CD4-positive, alpha-beta T cell (primary cell): ENCODE measurements around the gene SYT5. TPM values are rescaled to one million over a fixed set of nuclear protein-coding genes. Genes with fewer than 3 reads are reported as not detected.

Experiments
- ATAC-seq: fragments of 200-7000 bp; cut with Tn5 transposase; one replicate; pipeline ENCODE4 v1.10.0; 2022; ENCODE audit warnings: mild to moderate bottlenecking; ENCODE audit not compliant: poor library complexity
- CTCF ChIA-PET: fragments of 350-600 bp; sonication (Branson Sonifier 250); formaldehyde crosslinking; loops from one replicate; lab custom pipeline; 2021; ENCODE audit warnings: antibody characterized with exemption, inconsistent platforms; lab: Charles Lee
- POLR2A ChIA-PET: fragments of 350-600 bp; sonication (Branson Sonifier 250); formaldehyde crosslinking; loops from one replicate; lab custom pipeline; 2021; ENCODE audit warnings: antibody characterized with exemption, inconsistent platforms; lab: Charles Lee
- DNase-seq, 14 experiments: peaks; one replicate each; pipeline ENCODE4 v3.0.0-alpha.2; 2013 to 2020; ENCODE audit warnings: mixed read lengths in 2 of 14
- H3K27ac ChIP-seq, 2 donors: one replicate each; pipeline versions ENCODE4 v1.5.1 to v1.7.0; 2013; ENCODE audit warnings: low read length in 2 of 2, low read depth in 1 of 2, mild to moderate bottlenecking in 1 of 2
- H3K27me3 ChIP-seq, 2 experiments: 1 replicate in 1 of 2; 2 replicates in 1 of 2; pipeline versions ENCODE4 v1.6.1 to v1.7.0; 2013; ENCODE audit warnings: low read length in 2 of 2, control low read depth in 1 of 2, mild to moderate bottlenecking in 1 of 2, moderate library complexity in 1 of 2; ENCODE audit not compliant: insufficient read depth in 2 of 2, control insufficient read depth in 1 of 2
- H3K36me3 ChIP-seq: one replicate; pipeline ENCODE4 v1.6.1; 2013; ENCODE audit warnings: low read length, control low read depth; ENCODE audit not compliant: insufficient read depth
- H3K4me1 ChIP-seq: one replicate; pipeline ENCODE4 v1.6.1; 2013; ENCODE audit warnings: low read length, control low read depth; ENCODE audit not compliant: insufficient read depth
- H3K4me3 ChIP-seq: one replicate; pipeline ENCODE4 v1.5.1; 2013; ENCODE audit warnings: mild to moderate bottlenecking, low read length, moderate library complexity
- H3K9me3 ChIP-seq, 2 experiments: 1 replicate in 1 of 2; 2 replicates in 1 of 2; pipeline versions ENCODE4 v1.6.1 to v1.7.0; 2013; ENCODE audit warnings: low read length in 2 of 2, mild to moderate bottlenecking in 2 of 2, control low read depth in 1 of 2, moderate library complexity in 1 of 2; ENCODE audit not compliant: control insufficient read depth in 1 of 2, insufficient read depth in 1 of 2
- H3K27ac Mint-ChIP-seq: one replicate; pipeline ENCODE4 v1.8.0; 2020; ENCODE audit warnings: mixed read lengths
- H3K27me3 Mint-ChIP-seq: one replicate; pipeline ENCODE4 v1.8.0; 2021; ENCODE audit warnings: mixed read lengths
- H3K36me3 Mint-ChIP-seq: one replicate; pipeline ENCODE4 v1.8.0; 2021; ENCODE audit warnings: low read depth, mixed read lengths
- H3K4me1 Mint-ChIP-seq: one replicate; pipeline ENCODE4 v1.8.0; 2021; ENCODE audit warnings: low read depth, mixed read lengths
- H3K4me3 Mint-ChIP-seq: one replicate; pipeline ENCODE4 v1.8.0; 2020; ENCODE audit warnings: mild to moderate bottlenecking, mixed read lengths
- H3K9me3 Mint-ChIP-seq: one replicate; pipeline ENCODE4 v1.8.0; 2020; ENCODE audit warnings: mixed read lengths
- CTCF ChIP-seq: fragments of 200-600 bp; IDR thresholded peaks from one replicate; pipeline ENCODE4 v1.8.0; 2022; ENCODE audit warnings: antibody characterized with exemption, mild to moderate bottlenecking
- intact Hi-C, 2 experiments: fragments of 100-400 bp; cut with DNase I in 1 of 2; cut with micrococcal nuclease in 1 of 2; formaldehyde crosslinking; loops; one replicate each; pipeline versions ENCODE4 v1.15.1 to v1.9.0; 2023 to 2025; cut with DNase I, micrococcal nuclease
- total RNA-seq, 174 experiments: library from RNA in 2 of 174; stranded (reverse) in 2 of 174; gene quantifications; one replicate each; pipeline ENCODE4 v1.2.3 and lab custom pipeline; 2021 to 2026

Gene SYT5
- total RNA-seq, 2 experiments from 2014 or later: 0.41 to 0.56 TPM

GRCh38 chr19:55181740-55182139, 1.7 kb upstream of the SYT5 start:
- no peak for DNase-seq
- Histone ChIP-seq H3K9me3 (peaks cover 0 to 32% of the 10 kb centered on the region in 2 experiments), H3K36me3 (no peaks in the 10 kb centered on the region), H3K4me3 (no peak overlapping the region), H3K27me3 (peaks cover 52 to 54% of the 10 kb centered on the region in 2 experiments), H3K4me1 (peaks cover 27% of the 10 kb centered on the region), H3K27ac (no peak overlapping the region)
- ATAC-seq: no peak
- Mint-ChIP-seq H3K27ac (no peak overlapping the region), H3K4me1 (peaks cover 23% of the 10 kb centered on the region), H3K9me3 (no peaks in the 10 kb centered on the region), H3K36me3 (no peaks in the 10 kb centered on the region), H3K4me3 (no peak overlapping the region), H3K27me3 (peaks cover 68% of the 10 kb centered on the region)
- CTCF ChIA-PET: no interaction called here
- intact Hi-C loops: no loop called here
- POLR2A ChIA-PET: no interaction called here
- TF ChIP-seq CTCF: no peak

DNA sequence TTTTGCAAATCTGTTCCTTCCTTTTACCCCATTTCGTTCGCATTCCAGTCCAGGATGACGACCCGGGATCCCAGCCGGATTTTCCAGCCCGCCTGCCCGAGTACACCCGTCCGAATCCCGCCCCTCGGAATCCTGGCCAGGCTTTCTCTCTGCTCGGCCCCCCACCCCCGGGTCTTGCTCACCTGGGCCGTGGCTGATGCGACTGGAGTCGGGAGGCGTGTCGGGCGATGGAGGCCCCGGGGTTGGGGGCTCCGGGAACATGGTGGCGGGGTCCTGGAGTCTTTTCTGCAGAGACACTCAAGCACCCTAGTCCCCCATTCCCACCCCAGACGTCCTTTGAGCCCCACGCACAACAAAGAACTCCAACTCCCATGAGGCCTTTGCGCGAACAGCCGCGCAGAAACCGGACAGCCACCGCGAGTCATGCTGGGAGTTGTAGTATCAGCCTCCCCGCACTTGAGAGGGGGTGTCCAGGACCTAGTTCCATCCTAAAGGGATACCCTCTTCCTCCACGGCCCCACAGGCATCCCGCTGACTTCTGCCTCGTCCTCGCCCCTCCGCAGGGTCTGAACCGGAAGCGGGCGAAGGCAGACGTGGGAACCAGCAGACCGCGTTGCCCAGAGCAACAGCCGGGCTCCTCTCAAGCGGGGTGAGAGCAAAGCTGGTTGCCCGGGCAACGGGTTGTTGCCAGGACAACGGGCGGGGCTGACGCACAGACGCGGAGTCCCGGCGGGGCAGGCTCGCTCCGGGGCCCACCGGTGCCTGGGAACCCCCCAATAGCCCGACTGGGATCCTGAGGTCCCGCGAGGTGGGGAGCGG, 1.1 kb downstream of the SYT5 start:
- H3K27ac ChIP-seq: no peak overlapping the region
- CTCF ChIA-PET: interaction anchor here (0.9 to 1.0 kb wide), 2 partner anchors 18 to 325 kb away, joined by 3 read pairs; no protein-coding TSS in a partner anchor
- peak overlapping the region; percentile 41 for H3K27ac Mint-ChIP-seq
- H3K9me3 Mint-ChIP-seq: no peaks in the 10 kb centered on the region
- DNase-seq (peak; percentile 82 to 98 (median 91)), ATAC-seq (peak; percentile 80)
- H3K36me3 ChIP-seq: no peaks in the 10 kb centered on the region
- peak overlapping the region; percentile 50 for H3K4me3 Mint-ChIP-seq
- POLR2A ChIA-PET: interaction anchor here (0.9 to 3.0 kb wide), 3 partner anchors 80 to 283 kb away, joined by 3 to 9 read pairs (median 3); partner anchors contain the start of genes ISOC2, PPP6R1 and TMEM238
- peaks cover 0 to 50% of the 10 kb centered on the region in 2 experiments for H3K9me3 ChIP-seq
- TF ChIP-seq CTCF: no peak
- H3K4me1 ChIP-seq: peaks cover 35% of the 10 kb centered on the region
- H3K4me3 ChIP-seq: peak overlapping the region; percentile 46
- intact Hi-C loops: loop anchor here (5.0 to 10.0 kb wide), 3 partner anchors 76 to 123 kb away; partner anchors contain the start of gene PPP6R1 (in 2 of the 2)
- no peaks in the 10 kb centered on the region for H3K36me3 Mint-ChIP-seq
- H3K27me3 ChIP-seq: peaks cover 77 to 78% of the 10 kb centered on the region in 2 experiments
- peaks cover 88% of the 10 kb centered on the region for H3K27me3 Mint-ChIP-seq
- H3K4me1 Mint-ChIP-seq: peaks cover 34% of the 10 kb centered on the region

DNA sequence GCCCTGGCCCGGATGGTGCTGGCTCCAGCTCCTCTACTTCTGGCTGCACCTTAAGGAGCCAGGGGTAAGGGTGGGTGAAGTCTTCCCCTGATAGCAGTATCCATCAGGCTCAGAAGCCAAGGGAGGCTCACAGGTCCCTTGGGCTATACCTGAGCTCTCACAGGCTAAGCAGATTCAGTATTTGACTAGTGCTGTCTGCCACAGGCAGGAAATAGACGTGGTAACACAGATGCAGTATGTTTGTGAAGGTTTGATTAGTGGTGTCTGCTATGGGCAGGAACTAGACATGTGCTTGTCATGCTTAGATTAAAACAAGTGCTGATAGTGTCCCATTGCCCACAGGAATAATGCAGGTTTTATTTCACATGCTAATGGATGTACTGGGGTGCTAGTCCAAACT, 4.0 kb downstream of the SYT5 start:
- H3K4me3 ChIP-seq: no peak overlapping the region
- Mint-ChIP-seq H3K9me3 (no peaks in the 10 kb centered on the region), H3K27me3 (peaks cover 93% of the 10 kb centered on the region), H3K36me3 (no peaks in the 10 kb centered on the region), H3K27ac (no peak overlapping the region), H3K4me1 (peaks cover 48% of the 10 kb centered on the region), H3K4me3 (no peak overlapping the region)
- TF ChIP-seq CTCF: no peak
- ChIA-PET POLR2A (no interaction called here), CTCF (interaction anchor here (1.8 kb wide), 1 partner anchor 16 kb away, joined by 7 read pairs; no protein-coding TSS in a partner anchor)
- no peaks in the 10 kb centered on the region for H3K36me3 ChIP-seq
- peaks cover 76 to 79% of the 10 kb centered on the region in 2 experiments for H3K27me3 ChIP-seq
- no peak overlapping the region for H3K27ac ChIP-seq
- ATAC-seq (no peak), DNase-seq (no peak)
- H3K9me3 ChIP-seq: peaks cover 0 to 53% of the 10 kb centered on the region in 2 experiments
- intact Hi-C loops: loop anchor here (5.0 to 10.0 kb wide), 3 partner anchors 79 to 126 kb away; partner anchors contain the start of gene PPP6R1 (in 2 of the 2)
- peaks cover 48% of the 10 kb centered on the region for H3K4me1 ChIP-seq
